HepG2 (cell line): ENCODE data around the gene CEP104. TPM values are rescaled to one million over a fixed set of nuclear protein-coding genes. Genes with fewer than 3 reads are reported as not detected.

Experiments used
- CERS6 ChIP-seq: sonication (generic); formaldehyde crosslinking; IDR thresholded peaks from 2 replicates; pipeline ENCODE4 v1.5.0; 2020; ENCODE audit warnings: missing genetic modification reagents
- FOSL2 ChIP-seq: sonication (generic); formaldehyde crosslinking; IDR thresholded peaks from 2 replicates; pipeline ENCODE4 v1.4.0; 2020; ENCODE audit warnings: missing genetic modification reagents
- NR2F6 ChIP-seq, 2 experiments: IDR thresholded peaks; 2 replicates each; pipeline ENCODE4 v1.6.1; 2016; ENCODE audit warnings: antibody characterized with exemption in 1 of 2, mild to moderate bottlenecking in 1 of 2
- PLRG1 ChIP-seq: fragments of 450-650 bp; conservative IDR thresholded peaks from 2 replicates; pipeline ENCODE4 v1.6.1; 2016
- TCF7 ChIP-seq: sonication (generic); IDR thresholded peaks from 2 replicates; pipeline ENCODE4 v1.6.1; 2016; ENCODE audit warnings: antibody characterized with exemption, low read depth
- TEAD3 ChIP-seq: optimal IDR thresholded peaks from 2 replicates; pipeline ENCODE3; 2016; ENCODE audit warnings: borderline replicate concordance
- XBP1 ChIP-seq: sonication (generic); formaldehyde crosslinking; IDR thresholded peaks from 2 replicates; pipeline ENCODE4 v1.5.0; 2020; ENCODE audit warnings: missing genetic modification reagents
- ZBTB20 ChIP-seq: sonication (generic); formaldehyde crosslinking; IDR thresholded peaks from 2 replicates; pipeline ENCODE4 v1.8.1; 2023; ENCODE audit warnings: missing genetic modification reagents, low read depth, mild to moderate bottlenecking, borderline replicate concordance
- ZBTB33 ChIP-seq: sonication (generic); formaldehyde crosslinking; IDR thresholded peaks from 2 replicates; pipeline ENCODE4 v1.4.0; 2020; ENCODE audit warnings: missing genetic modification reagents
- ZC3H13 ChIP-seq: sonication (generic); formaldehyde crosslinking; IDR thresholded peaks from 2 replicates; pipeline ENCODE4 v1.8.1; 2023; ENCODE audit warnings: mild to moderate bottlenecking, missing genetic modification reagents, moderate library complexity
- ZNF276 ChIP-seq: sonication (generic); formaldehyde crosslinking; IDR thresholded peaks from 2 replicates; pipeline ENCODE4 v1.4.0; 2020; ENCODE audit warnings: mild to moderate bottlenecking, low read depth, missing genetic modification reagents
- ZNF329 ChIP-seq: sonication (generic); formaldehyde crosslinking; IDR thresholded peaks from 2 replicates; pipeline ENCODE4 v1.9.0; 2021; ENCODE audit warnings: low read depth, mild to moderate bottlenecking, missing genetic modification reagents
- ZNF609 ChIP-seq: sonication (generic); formaldehyde crosslinking; IDR thresholded peaks from 2 replicates; pipeline ENCODE4 v1.4.0; 2020; ENCODE audit warnings: mild to moderate bottlenecking, missing genetic modification reagents, borderline replicate concordance
- ZNF639 ChIP-seq: conservative IDR thresholded peaks from 2 replicates; pipeline ENCODE4 v1.6.1; 2018; ENCODE audit warnings: missing genetic modification reagents
- ZNF788 ChIP-seq: sonication (generic); formaldehyde crosslinking; IDR thresholded peaks from 2 replicates; pipeline ENCODE4 v1.5.0; 2020; ENCODE audit warnings: mild to moderate bottlenecking, missing genetic modification reagents, borderline replicate concordance
- ZNF879 ChIP-seq: sonication (generic); formaldehyde crosslinking; IDR thresholded peaks from 2 replicates; pipeline ENCODE4 v1.8.1; 2023; ENCODE audit warnings: missing genetic modification reagents
- polyA plus RNA-seq, 8 experiments: library from polyadenylated mRNA; depleted of rRNA in 3 of 8; stranded (reverse) in 7 of 8; unstranded in 1 of 8; fragments of >200 nt; fragmentation: Illumina TruSeq in 4 of 8; extraction: Trizol in 4 of 8; gene quantifications; 2 replicates each; pipeline versions ENCODE4 v1.2.1 to v1.2.3, GENCODE V29; 2011 to 2016; ENCODE audit warnings: low read depth in 4 of 8, missing spikeins in 1 of 8, mixed read lengths in 1 of 8; ENCODE audit not compliant: insufficient read depth in 1 of 8
- total RNA-seq, 5 experiments: library from RNA; depleted of rRNA; stranded (reverse); fragments of >200 nt; fragmentation: Illumina TruSeq; extraction: Trizol; gene quantifications; 2 replicates each; pipeline ENCODE4 v1.2.3, GENCODE V29; 2016; ENCODE audit warnings: low read depth in 1 of 5

CEP104 gene
- total and polyA plus RNA-seq, 2 of the 13 experiments (the other 11 are each of a cell fraction or from before 2014, with no cell fraction given): 20.4 to 30.1 TPM

GRCh38 chr1:3900150-3900968 lies 43.3 kb upstream of the CEP104 start, which contains the start of gene C1orf174 (continued):
- TF ChIP-seq ZNF609 (CRISPR knock-in tag) (peak; percentile 53), TEAD3 (CRISPR knock-in tag) (no peak), ZC3H13 (CRISPR knock-in tag) (peak; percentile 53; the same call in 1 of the 2 replicates), TCF7 (no peak), ZNF788 (peak; percentile 34), XBP1 (CRISPR knock-in tag) (no peak), ZNF329 (CRISPR knock-in tag) (no peak), PLRG1 (no peak), ZBTB20 (no peak), ZNF276 (CRISPR knock-in tag) (no peak), CERS6 (CRISPR knock-in tag) (no peak), ZNF639 (CRISPR knock-in tag) (peak; percentile 70), FOSL2 (CRISPR knock-in tag) (no peak), ZBTB33 (no peak; the same call in 1 of the 2 replicates), NR2F6 (IDR thresholded peaks at IDR 0.05) (peak; percentile 73), NR2F6 (CRISPR knock-in tag; IDR thresholded peaks at IDR 0.05) (peak; percentile 67; the same call in 1 of the 2 replicates), ZNF879 (CRISPR knock-in tag) (no peak)
